HCEC 1CT (cell line): Measurements from ENCODE around the gene LTBP2.

Source experiments
- DNase-seq: peaks from one replicate; pipeline ENCODE4 v3.0.0-alpha.2; 2017

LTBP2 gene

GRCh38 chr14:74522740-74523139 is 89.3 kb downstream of the LTBP2 start:
- no peak for DNase-seq

- no peak for DNase-seq
Measured at GRCh38 chr14:74521756-74522155, 90.3 kb downstream of the LTBP2 start.

DNA sequence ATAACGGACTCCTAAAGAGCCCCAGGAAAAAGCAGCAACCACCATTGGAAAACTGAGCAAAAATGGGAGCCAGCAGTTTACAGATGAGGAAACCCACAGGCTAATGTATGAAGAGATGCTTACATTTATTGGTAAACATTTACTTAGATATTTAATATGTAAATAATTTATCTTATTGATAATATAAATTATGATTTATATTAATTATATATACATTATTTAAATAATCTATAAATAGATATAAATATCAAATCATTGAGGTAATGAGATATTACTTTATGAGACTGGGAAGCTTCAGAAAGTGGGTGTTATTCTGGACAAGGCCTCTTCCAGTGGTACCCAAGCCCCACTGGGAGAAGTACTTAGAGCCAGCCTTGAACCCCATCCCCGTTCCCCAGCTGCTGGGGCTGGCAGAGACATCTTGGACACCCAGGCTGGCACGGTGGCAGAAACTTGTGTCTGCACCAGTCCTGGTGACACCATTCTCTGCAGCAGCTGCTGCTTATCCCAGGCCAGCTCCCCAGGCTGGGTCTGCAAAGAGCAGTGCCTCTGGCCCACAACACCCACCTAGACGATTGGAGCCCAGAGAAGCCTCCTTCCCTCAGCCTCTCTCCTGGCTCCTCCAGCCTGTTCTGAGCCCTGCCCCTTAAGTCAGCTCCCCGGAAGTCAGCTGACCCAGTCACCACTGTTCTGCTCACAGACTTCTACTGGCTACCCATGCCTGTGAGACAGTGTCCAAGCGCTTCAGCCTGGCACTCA is 92.5 kb downstream of the LTBP2 start:
- DNase-seq, result no peak

DNA sequence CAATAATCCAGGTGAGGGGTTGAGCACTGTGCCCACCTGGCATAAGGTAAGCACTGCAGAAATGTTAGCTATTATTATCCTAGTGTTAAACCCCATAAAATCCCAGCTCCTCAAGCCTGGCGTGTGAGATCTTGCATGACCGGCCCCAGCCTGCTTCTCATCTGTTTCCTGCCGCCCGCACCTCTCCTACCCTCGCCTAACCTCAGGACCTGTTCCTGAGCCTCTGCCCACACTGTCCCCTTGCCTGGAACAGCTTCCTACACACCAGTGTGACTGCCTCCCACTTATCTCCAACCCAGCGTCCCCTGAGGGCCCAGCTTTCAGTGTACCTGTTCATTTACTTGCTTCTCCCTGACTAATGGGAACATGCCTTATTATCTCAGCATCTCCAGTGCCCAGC is 93.8 kb downstream of the LTBP2 start:
- DNase-seq, result no peak

DNA sequence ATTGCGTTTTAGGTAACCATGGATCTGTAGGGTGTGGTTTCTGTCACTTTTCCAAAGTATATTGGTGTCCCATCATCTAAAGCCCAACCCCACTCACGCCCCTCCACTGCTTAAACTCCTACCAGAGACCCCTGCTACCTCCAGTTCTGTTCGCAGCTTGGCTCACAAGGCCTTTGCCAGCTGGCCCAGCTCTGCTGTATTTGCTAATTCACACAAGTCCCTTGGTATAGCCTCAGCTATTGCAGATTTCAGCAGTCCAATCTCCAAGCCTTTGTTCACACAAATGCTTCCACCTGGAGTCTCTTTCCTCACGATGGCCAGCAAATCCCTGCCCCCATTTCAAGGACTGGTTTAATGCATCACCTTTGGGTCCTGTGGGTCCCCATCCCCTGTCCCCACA is 94.3 kb downstream of the LTBP2 start:
- DNase-seq, result no peak

DNA sequence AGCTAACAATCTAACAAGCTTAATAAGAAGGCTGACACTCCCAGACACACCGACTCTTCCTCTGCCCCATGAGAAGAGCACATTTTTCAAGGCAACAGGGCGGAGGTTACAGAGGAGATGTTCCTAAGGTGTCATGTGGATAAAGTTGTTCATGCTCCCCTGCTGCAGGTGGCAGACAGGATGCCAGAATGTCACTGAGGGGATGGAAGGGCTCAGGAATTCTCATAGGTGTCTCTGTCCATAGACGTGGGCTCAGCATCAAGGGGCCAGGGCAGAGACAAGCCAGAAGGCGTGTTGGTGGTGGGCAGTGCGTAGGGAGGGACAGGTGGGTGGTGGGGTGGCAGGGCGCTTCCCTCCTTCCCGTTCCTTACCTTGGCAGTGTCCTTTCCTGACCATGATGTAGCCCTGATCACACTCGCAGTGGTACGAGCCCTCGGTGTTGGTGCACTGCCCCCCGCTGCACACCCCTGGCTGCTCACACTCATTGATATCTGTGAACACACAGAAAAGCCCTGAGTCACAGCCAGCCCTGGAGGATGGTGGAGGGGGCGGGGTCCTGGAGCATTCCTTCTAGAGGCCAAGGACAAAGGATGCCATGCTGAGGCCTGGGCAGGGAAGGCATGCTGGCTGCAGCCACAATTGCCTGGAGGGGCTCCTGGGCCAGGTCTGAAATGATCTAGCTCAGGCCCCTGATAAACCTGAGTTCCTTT is 95.4 kb downstream of the LTBP2 start:
- no peak for DNase-seq

DNA sequence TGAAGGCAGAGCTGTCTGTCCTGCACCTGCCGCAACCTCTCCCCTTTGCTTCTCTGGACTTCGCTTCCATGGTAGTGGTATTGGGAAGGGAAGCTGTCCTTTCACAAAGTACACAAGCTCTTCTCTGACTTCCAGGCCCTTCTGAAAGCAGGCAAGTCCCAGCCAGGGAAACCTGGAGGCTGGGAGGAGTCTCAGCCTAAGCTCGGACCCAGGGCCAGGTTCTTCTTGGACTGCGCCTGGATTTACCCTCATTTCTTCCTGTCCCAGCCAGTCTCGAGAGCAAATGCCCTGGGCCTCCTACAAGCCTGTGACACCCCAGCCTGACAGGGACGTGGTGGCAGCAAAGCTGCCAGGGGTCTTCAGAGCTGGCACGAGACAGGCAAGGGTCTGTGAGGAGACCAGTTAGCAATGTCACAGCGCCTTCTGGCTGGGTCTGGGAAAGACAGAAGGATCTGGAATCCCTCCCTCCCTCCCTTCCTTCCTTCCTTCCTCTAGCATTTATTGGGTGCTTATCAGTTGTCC is 96.1 kb downstream of the LTBP2 start:
- DNase-seq, result no peak

DNA sequence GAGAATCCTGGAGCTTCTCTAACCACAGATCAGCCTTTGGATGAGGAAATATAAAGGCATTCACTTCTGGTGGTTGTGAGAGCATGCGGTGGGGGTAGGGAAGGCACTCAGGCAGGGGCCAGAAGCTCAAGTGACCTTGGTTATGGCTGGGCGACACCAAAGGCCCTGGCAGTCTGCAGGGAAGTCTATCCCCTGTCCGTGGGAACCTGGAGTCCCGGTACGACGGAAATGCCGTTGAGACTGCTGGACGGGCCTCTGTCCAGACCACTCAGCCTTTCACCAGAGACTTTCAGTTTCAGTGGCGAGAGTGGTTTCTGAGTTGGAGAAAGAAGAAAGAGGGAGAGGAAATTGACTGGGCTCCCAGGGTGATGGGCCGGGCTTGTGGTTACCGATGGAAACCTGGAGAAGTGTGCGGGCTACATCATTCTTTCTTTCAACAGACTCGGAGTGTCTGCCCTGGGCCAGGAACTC is 97.5 kb downstream of the LTBP2 start:
- peak; percentile 33 for DNase-seq

DNA sequence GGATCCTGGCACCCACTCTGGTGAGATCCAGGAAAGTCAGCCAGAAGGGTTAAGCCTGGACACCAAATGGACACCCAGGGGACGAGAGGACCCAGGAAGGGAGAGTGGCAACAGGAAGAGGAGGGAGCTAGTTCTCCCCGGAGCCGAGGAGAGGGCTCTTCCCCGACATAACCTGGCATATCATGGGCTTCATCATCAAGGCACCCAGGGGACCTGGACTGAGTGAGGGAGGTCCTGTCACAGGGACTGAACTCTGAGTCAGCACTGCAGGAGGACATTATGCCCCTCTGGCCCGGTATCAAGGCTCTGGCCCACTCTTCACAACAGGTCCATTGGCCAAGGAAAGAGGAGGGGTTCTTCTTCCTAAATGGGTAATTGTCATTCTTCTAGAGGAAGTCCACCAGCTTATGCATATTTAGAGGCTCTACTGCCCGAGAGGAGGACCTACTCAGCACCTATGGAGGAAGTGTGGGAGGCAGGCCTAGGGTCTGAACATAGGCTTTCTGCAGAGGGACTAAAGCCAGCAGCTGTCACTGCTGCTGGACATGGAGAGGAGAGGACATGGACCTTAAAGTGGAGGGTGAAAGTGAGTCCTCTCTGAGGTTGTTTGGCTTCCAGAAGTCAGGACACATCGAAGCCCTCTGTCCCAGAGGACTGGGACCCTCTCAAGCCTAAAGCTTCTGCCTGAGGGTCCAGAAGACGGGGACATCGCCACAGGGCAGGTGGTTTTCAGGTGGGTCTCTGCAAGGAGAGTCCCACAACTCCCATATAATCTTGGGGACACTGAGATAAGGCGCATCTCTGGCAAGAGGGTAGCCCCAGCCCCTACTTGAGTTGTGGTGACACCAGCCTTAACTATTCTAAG is 99.8 kb downstream of the LTBP2 start:
- DNase-seq, result no peak

DNA sequence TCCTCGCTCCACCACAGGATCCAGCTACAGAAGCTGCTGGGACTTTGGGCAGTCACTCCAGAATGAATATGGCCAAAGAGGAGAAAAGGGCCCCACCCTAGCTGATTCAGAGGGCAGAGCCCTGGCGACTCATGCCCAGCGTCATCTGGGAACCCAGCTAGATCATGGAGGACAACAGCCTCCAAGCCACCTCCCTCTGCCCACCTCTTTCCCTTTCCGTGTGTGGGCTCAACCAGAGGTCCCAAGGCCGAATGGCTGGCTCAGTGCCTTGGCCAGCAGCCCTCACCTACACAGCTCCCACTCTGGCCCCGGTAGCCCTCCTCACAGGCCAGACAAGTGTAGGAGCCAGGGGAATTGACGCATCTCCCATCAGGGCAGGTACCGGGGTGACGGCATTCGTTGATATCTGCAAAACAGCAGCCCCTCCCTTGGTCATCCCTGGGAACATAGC is 101.1 kb downstream of the LTBP2 start:
- DNase-seq, result peak; percentile 36

GRCh38 chr14:74510223-74510931 is 101.7 kb downstream of the LTBP2 start:
- no peak for DNase-seq

GRCh38 chr14:74509587-74510222 is 102.3 kb downstream of the LTBP2 start:
- no peak for DNase-seq

- DNase-seq, result no peak
Measured at GRCh38 chr14:74508844-74509428, 103.1 kb downstream of the LTBP2 start.

- DNase-seq, result no peak
Measured at GRCh38 chr14:74508292-74508731, 103.7 kb downstream of the LTBP2 start.

DNA sequence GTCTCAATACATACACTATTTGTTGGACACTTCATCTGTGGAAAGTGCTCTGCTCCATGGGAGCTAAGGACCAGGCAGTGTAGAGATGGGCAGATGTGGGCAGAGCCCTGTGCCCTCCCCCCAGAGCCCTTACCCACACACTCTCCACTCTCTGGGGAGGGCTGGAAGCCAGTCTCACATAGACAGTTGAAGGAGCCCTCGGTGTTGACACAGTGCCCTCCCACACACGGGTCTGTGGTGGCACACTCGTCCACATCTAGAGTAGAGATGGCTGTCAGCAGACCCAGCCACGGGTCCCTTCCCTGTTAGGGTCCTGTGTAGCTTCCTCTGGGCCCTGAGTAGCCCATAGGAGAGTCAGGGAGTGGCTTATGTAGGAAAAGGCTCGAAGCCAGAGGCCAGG is 104.2 kb downstream of the LTBP2 start:
- DNase-seq, result no peak

DNA sequence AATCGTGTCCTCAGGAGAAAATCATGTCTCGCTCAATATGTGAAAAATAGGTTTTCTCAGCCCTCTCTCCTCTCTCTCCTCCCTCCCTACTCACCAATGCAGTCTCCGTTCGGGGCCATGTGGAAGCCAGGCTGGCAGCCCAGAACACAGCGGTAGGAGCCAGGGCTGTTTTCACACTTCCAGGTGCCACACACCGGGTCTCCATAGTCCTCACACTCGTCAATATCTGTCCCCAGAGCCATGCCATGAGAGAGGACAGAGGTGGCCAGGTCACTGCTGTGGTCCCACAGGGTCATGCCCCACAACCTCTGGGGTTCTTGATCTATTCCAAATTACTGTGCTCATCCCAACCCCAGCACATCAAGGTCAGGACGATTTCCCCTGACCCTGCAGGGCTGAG is 105.0 kb downstream of the LTBP2 start:
- no peak for DNase-seq

DNA sequence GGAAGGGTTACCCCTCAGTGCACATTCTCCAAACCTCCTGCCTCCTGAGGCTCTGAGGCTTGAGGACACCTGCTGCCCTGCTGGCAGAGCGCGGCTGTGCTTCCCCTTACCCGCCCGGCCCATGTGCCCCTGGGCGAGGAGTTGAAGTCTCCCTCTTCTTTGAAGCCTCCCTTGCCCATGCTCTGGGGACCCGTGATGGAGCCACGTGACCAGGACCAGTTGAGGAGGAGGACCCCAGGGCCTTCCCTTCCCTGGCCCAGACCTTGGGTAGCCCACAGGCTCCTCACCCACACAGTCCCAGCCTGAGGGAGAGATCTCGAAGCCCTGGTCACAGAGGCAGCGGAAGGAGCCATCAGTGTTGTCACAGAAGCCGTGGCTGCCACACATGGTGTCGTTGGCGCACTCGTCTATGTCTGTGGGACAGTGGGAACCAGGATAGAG is 105.6 kb downstream of the LTBP2 start:
- no peak for DNase-seq

DNA sequence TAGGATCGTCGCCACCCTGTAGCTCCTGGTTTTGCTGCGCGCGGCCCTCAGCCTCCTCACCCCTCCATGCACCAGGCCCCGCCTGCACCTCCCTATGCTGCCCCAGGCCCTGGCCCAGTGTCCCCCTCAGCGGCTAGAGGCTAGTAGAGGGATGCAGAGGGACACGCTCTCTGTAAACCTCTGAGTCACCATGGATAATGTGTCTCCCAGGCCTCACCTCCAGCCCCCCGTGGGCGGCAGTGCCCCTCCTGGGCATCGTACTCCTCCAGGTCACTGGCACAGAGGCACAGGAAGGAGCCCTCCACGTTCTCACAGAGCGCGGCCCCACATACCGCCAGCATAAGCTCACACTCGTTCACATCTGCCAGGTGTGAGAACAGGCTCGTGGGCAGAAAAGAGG is 106.2 kb downstream of the LTBP2 start:
- DNase-seq, result no peak

- no peak for DNase-seq
Measured at GRCh38 chr14:74504874-74505720, 106.9 kb downstream of the LTBP2 start.

DNA sequence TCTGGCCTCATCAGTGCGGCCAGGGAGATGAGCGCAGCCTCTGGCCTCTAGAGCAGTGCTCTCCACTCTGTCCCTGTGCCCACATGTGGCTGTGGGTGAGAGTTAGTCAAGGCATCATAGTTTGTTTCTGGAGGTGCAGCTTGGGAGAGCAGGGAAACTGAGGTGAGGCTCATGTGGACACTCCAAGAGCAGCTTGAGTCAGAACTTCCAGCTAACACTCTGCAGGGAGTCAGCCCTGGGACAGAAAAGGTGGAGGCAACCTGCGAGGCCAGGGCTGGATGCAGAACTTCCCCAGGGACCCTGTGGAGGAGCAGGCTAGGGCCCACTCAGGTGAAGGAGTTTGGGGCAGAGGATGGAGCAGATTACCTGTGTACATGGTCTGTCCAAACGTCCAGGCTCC is 107.6 kb downstream of the LTBP2 start:
- DNase-seq, result no peak
